Measurements from ENCODE around the gene ABI1.

ABI1 gene

DNA sequence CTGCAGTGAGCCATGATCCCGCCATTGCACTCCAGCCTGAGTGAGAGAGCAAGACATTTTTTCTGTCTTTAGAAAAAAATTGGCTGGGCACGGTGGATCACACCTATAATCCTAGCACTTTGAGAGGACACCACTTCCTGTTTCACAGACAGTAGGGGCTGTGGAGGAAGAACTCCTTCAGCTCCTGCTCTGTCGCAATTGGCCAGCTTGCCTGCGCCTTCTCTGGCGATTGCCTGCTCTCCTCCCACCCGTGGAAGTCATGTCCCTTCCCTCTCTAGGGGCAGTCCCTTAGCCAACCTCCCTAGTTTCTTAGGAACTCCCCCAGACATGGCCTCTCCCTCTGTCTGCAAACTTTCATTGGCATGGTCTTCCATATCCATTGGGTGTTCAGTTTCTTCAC is 154.6 kb downstream of the ABI1 start:
- TF ChIP-seq, protein P1, sequence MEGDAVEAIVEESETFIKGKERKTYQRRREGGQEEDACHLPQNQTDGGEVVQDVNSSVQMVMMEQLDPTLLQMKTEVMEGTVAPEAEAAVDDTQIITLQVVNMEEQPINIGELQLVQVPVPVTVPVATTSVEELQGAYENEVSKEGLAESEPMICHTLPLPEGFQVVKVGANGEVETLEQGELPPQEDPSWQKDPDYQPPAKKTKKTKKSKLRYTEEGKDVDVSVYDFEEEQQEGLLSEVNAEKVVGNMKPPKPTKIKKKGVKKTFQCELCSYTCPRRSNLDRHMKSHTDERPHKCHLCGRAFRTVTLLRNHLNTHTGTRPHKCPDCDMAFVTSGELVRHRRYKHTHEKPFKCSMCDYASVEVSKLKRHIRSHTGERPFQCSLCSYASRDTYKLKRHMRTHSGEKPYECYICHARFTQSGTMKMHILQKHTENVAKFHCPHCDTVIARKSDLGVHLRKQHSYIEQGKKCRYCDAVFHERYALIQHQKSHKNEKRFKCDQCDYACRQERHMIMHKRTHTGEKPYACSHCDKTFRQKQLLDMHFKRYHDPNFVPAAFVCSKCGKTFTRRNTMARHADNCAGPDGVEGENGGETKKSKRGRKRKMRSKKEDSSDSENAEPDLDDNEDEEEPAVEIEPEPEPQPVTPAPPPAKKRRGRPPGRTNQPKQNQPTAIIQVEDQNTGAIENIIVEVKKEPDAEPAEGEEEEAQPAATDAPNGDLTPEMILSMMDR (IDR thresholded peaks at IDR 0.05; ENCODE audit: low read depth, low read length, missing control alignments) = no peak
- H3K4me3 ChIP-seq (replicated peaks; ENCODE audit: low read depth, low read length) = no peak overlapping the region
- DNase-seq (ENCODE audit: extremely low read depth, low read depth) = no peak

DNA sequence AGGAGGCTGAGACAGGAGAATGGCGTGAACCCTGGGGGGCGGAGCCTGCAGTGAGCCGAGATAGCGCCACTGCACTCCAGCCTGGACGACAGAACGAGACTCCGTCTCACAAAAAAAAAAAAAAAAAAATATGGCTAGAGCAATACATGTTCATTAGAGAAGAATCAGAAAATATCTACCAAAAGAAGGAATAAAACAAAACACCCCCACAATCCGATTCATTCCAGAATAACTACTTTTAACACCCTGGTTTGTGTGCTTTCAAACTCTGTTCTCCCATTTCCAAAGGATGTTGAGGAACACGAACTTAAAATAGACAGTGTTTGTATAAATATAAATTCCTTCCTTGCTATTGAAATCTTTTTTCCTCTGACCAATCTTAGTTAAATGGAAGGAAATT is 156.8 kb downstream of the ABI1 start:
- DNase-seq (ENCODE audit: extremely low read depth, low read depth) = no peak
- no peak overlapping the region for H3K4me3 ChIP-seq (replicated peaks; ENCODE audit: low read depth, low read length)
- TF ChIP-seq, protein P1 (IDR thresholded peaks at IDR 0.05; ENCODE audit: low read depth, low read length, missing control alignments) = no peak

DNA sequence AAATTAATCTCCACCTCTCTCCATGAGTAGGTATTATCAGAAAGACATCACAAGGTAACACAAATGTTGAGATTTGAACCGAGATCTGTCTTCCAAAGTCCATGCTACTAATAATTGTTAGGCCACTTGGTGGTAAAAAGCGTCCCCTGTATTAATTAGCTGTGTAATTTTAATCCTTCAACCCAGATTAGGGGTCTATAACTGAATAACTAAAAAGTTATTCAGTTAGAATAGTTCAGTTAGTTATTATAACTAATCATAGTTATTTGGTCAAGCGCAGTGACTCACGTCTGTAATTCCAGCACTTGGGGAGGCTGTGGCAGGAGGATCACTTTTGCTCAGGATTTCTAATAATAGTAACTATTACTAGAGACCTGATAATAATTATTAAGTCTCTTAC is 157.7 kb downstream of the ABI1 start:
- no peak for DNase-seq (ENCODE audit: extremely low read depth, low read depth)
- TF ChIP-seq, protein P1 (IDR thresholded peaks at IDR 0.05; ENCODE audit: low read depth, low read length, missing control alignments) = no peak
- no peak overlapping the region for H3K4me3 ChIP-seq (replicated peaks; ENCODE audit: low read depth, low read length)

DNA sequence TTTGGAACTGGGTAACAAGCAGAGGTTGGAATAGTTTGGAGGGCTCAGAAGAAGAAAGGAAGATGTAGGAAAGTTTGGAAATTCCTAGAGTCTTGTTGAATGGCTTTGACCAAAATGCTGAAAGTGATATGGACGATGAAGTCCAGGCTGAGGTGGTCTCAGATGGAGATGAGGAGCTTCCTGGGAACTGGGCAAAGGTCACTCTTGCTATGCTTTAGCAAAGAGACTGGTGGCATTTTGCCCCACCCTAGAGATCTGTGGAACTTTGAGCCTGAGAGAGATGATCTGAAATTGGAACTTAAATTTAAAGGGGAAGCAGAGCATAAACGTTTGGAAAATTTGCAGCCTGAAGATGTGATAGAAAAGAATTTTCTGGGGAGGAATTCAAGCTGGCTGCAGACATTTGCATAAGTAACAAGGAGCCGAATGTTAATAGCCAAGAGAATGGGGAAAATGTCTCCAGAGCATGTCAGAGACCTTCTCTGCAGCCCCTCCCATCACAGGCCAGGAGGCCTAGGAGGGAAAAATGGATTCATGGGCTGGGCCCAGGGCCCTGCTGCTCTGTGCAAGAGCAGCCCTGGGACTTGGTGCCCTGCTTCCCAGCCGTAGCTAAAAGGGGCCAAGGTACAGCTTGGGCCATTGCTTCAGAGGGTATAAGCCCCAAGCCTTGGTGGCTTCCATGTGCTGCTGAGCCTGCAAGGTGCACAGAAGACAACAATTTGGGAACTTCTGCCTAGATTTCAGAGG is 159.7 kb downstream of the ABI1 start:
- H3K4me3 ChIP-seq (replicated peaks; ENCODE audit: low read depth, low read length) = no peak overlapping the region
- no peak for DNase-seq (ENCODE audit: extremely low read depth, low read depth)
- TF ChIP-seq, protein P1 (IDR thresholded peaks at IDR 0.05; ENCODE audit: low read depth, low read length, missing control alignments) = no peak

DNA sequence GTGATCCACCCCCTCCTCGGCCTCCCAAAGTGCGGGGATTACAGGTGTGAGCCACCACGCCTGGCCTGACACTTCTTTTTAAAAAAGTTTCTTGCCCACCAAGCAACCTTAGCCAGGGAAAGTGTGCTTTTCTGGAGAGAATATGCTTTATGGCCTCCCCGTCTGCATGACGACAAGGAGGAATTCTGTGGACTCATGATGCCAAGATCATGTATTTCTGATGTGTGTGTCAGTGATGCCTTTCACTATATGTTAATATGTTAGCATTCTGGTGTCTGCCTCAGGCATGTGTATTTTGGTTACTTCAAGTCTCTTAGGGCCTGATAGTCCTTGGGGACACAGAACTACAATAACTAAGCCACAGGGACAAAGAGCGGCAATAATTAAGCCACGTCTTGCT is 161.1 kb downstream of the ABI1 start:
- TF ChIP-seq, protein P1 (IDR thresholded peaks at IDR 0.05; ENCODE audit: low read depth, low read length, missing control alignments) = no peak
- H3K4me3 ChIP-seq (replicated peaks; ENCODE audit: low read depth, low read length) = peak overlapping the region; percentile 95; the same call in 1 of the 2 replicates
- no peak for DNase-seq (ENCODE audit: extremely low read depth, low read depth)

DNA sequence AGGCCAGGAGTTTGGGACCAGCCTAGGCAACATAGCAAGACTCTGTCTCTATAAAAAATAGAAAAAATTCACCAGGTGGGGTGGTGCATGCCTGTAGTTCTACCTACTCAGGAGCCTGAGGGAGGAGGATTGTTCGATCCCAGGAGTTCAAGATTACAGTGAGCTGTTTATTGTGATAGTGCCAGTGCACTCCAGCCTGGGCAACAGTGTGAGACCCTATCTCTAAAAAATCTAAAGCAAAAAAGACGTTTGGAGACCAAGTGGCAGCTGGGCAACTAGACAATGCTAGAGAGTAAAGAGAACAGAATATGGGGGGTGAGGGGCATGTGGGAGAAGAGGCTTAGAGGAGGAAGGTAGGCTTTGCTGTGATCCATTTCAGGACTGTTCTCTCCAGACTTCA is 161.8 kb downstream of the ABI1 start:
- peak overlapping the region; percentile 95 for H3K4me3 ChIP-seq (replicated peaks; ENCODE audit: low read depth, low read length)
- DNase-seq (ENCODE audit: extremely low read depth, low read depth) = no peak
- TF ChIP-seq, protein P1 (IDR thresholded peaks at IDR 0.05; ENCODE audit: low read depth, low read length, missing control alignments) = no peak
